UCSD-AML1 (cell line): ENCODE data around the gene GTF2I.
"Not testable (repeated sequence)": the region's sequence is repeated elsewhere in the genome, so short reads cannot be mapped to it uniquely, and the experiment has no call there.

Source experiments
- DNase-seq: peaks from one replicate; lab custom pipeline; 2025; ENCODE audit not compliant: unreplicated experiment; lab: John Stamatoyannopoulos, UW

GTF2I gene

GRCh38 chr7:74709880-74710671 is 52.6 kb downstream of the GTF2I start:
- DNase-seq, result no peak

GRCh38 chr7:74713567-74713966 is 56.0 kb downstream of the GTF2I start:
- no peak for DNase-seq

GRCh38 chr7:74717889-74718288 is 60.4 kb downstream of the GTF2I start:
- DNase-seq, result no peak

GRCh38 chr7:74718336-74718735 is 60.8 kb downstream of the GTF2I start:
- no peak for DNase-seq

- no peak for DNase-seq
These were observed 64.6 kb downstream of the GTF2I start for GRCh38 chr7:74722153-74722552.

GRCh38 chr7:74725840-74726239 is 68.3 kb downstream of the GTF2I start:
- no peak for DNase-seq

- no peak for DNase-seq
These were observed 69.0 kb downstream of the GTF2I start for GRCh38 chr7:74726309-74727101.

GRCh38 chr7:74728686-74729085 is 71.2 kb downstream of the GTF2I start:
- not testable (repeated sequence) for DNase-seq

GRCh38 chr7:74730186-74730585 is 72.7 kb downstream of the GTF2I start:
- not testable (repeated sequence) for DNase-seq

- DNase-seq, result not testable (repeated sequence)
These were observed 82.6 kb downstream of the GTF2I start for GRCh38 chr7:74739974-74740703.

GRCh38 chr7:74743936-74744557 is 86.5 kb downstream of the GTF2I start:
- not testable (repeated sequence) for DNase-seq

- not testable (repeated sequence) for DNase-seq
These were observed 96.5 kb downstream of the GTF2I start for GRCh38 chr7:74753921-74754482.

GRCh38 chr7:74756673-74757072 is 99.2 kb downstream of the GTF2I start:
- not testable (repeated sequence) for DNase-seq

- DNase-seq, result not testable (repeated sequence)
These were observed 100.8 kb downstream of the GTF2I start for GRCh38 chr7:74758268-74758667.

GRCh38 chr7:74758982-74759381 is 101.5 kb downstream of the GTF2I start:
- DNase-seq, result not testable (repeated sequence)

GRCh38 chr7:74765205-74765918 is 107.8 kb downstream of the GTF2I start:
- not testable (repeated sequence) for DNase-seq

- DNase-seq, result not testable (repeated sequence)
These were observed 109.0 kb downstream of the GTF2I start for GRCh38 chr7:74766509-74766908.

- DNase-seq, result not testable (repeated sequence)
These were observed 109.5 kb downstream of the GTF2I start for GRCh38 chr7:74766991-74767390.

- DNase-seq, result not testable (repeated sequence)
These were observed 112.5 kb downstream of the GTF2I start for GRCh38 chr7:74770062-74770461.

- DNase-seq, result not testable (repeated sequence)
These were observed 114.6 kb downstream of the GTF2I start for GRCh38 chr7:74772093-74772492.
